Activated T-helper 9 cell treated with anti-CD3 and anti-CD28 coated beads, Interleukin-2, amount 50 U/mL, for 16 hours (primary cell): Measurements from ENCODE around the gene AP2S1.
"Not testable (repeated sequence)": the region's sequence is repeated elsewhere in the genome, so short reads cannot be mapped to it uniquely, and the experiment has no call there.

Source experiments
- DNase-seq: peaks from one replicate; pipeline ENCODE4 v3.0.0-alpha.2; 2020; ENCODE audit warnings: low read depth

AP2S1 gene

GRCh38 chr19:46850228-46851203 is at the start of gene AP2S1:
Gene AP2S1, minus strand, starts transcription at chr19:46850846. Its CDS starts 80 bp downstream, at chr19:46850766.
- peak; percentile 87 for DNase-seq

GRCh38 chr19:46900341-46900740 is 49.7 kb upstream of the AP2S1 start:
- DNase-seq, result no peak

- no peak for DNase-seq
These were observed 48.1 kb upstream of the AP2S1 start for GRCh38 chr19:46898731-46899130.

- DNase-seq, result no peak
These were observed 45.6 kb upstream of the AP2S1 start for GRCh38 chr19:46896076-46896794.

- DNase-seq, result no peak
These were observed 41.9 kb upstream of the AP2S1 start for GRCh38 chr19:46892252-46893179.

- no peak for DNase-seq
These were observed 40.0 kb upstream of the AP2S1 start for GRCh38 chr19:46890423-46891170.

- no peak for DNase-seq
These were observed 36.7 kb upstream of the AP2S1 start for GRCh38 chr19:46887240-46887782.

- no peak for DNase-seq
These were observed 36.0 kb upstream of the AP2S1 start for GRCh38 chr19:46886546-46887239.

- no peak for DNase-seq
These were observed 34.8 kb upstream of the AP2S1 start for GRCh38 chr19:46885411-46885810.

GRCh38 chr19:46882751-46883150 is 32.1 kb upstream of the AP2S1 start:
- DNase-seq, result not testable (repeated sequence)

GRCh38 chr19:46882034-46882433 is 31.4 kb upstream of the AP2S1 start:
- no peak for DNase-seq

GRCh38 chr19:46881092-46881491 is 30.4 kb upstream of the AP2S1 start:
- DNase-seq, result no peak

GRCh38 chr19:46880431-46880830 is 29.8 kb upstream of the AP2S1 start:
- no peak for DNase-seq

GRCh38 chr19:46878613-46879375 is 28.1 kb upstream of the AP2S1 start:
- DNase-seq, result no peak

- DNase-seq, result no peak
These were observed 25.0 kb upstream of the AP2S1 start for GRCh38 chr19:46875657-46876056.

GRCh38 chr19:46875234-46875633 is 24.6 kb upstream of the AP2S1 start:
- DNase-seq, result no peak

- DNase-seq, result no peak
These were observed 22.3 kb upstream of the AP2S1 start for GRCh38 chr19:46872967-46873366.

GRCh38 chr19:46871173-46871572 is 20.5 kb upstream of the AP2S1 start:
- not testable (repeated sequence) for DNase-seq

GRCh38 chr19:46868025-46868802 is 17.6 kb upstream of the AP2S1 start:
- DNase-seq, result no peak
